NCI-H1930 (cell line): ENCODE measurements around the gene NYNRIN.
"Not testable (repeated sequence)": the region's sequence is repeated elsewhere in the genome, so short reads cannot be mapped to it uniquely, and the experiment has no call there.

Experiments used
- DNase-seq, 2 experiments: peaks; one replicate each; lab custom pipeline; 2025; lab: John Stamatoyannopoulos, UW

NYNRIN gene

DNA sequence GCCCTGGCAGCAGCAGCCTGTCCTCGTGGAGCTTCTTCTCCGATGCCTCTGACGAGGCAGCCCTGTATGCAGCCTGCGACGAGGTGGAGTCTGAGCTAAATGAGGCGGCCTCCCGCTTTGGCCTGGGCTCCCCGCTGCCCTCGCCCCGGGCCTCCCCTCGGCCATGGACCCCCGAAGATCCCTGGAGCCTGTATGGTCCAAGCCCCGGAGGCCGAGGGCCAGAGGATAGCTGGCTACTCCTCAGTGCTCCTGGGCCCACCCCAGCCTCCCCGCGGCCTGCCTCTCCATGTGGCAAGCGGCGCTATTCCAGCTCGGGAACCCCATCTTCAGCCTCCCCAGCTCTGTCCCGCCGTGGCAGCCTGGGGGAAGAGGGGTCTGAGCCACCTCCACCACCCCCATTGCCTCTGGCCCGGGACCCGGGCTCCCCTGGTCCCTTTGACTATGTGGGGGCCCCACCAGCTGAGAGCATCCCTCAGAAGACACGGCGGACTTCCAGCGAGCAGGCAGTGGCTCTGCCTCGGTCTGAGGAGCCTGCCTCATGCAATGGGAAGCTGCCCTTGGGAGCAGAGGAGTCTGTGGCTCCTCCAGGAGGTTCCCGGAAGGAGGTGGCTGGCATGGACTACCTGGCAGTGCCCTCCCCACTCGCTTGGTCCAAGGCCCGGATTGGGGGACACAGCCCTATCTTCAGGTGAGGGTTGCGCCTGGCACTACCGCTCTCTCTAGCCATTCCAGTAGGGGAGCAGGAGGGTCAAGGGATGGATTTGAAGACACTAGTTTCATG lies 28.7 kb upstream of the NYNRIN start:
- DNase-seq, result no peak

GRCh38 chr14:24370748-24371147 lies 28.1 kb upstream of the NYNRIN start:
- no peak for DNase-seq

GRCh38 chr14:24371605-24372004 lies 27.2 kb upstream of the NYNRIN start:
- not testable (repeated sequence) for DNase-seq

- no peak for DNase-seq
Measured at GRCh38 chr14:24372701-24373416, 25.9 kb upstream of the NYNRIN start.

- DNase-seq, result no peak
Measured at GRCh38 chr14:24376448-24377070, 22.2 kb upstream of the NYNRIN start.

DNA sequence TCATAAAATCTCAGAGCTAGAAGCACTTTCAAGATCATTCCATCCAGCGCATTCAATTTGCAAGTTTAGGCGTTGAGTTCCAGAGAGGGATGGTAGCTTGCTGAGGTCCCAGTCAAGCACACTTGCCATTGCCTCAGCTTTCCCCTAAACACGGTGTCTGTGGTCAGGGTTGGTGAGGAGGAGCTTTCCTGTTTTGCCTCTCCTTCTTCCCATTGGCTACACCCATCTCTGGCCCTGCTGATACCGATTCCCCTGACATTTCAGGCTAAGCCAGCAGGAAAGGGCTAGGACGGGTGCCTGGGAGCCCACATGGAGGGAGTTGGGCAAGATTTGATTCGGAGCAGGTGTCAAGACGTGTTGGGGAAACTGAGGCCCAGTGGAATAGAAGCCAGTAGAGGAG lies 21.7 kb upstream of the NYNRIN start:
- no peak for DNase-seq

DNA sequence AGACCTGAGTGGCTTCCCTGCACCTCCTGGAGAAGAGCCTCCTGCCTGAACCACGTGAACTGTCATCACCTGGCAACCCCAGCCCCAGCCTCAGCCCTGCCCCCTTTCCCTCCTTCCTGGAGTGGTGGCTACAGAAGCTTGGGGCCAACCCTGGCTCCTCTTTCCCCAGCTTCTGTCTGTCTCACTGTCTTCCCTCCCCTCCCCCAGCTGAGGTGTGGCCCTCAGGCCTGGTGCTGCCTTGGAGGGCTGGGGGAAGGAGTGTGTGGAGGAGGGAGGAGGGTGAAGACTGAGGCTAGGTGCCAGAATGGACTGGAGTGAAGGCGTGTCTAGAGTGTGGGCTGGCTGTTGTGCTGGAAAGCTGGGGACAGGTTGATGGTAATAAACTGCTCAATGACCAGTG lies 21.1 kb upstream of the NYNRIN start:
- DNase-seq, result no peak

GRCh38 chr14:24378327-24378726 lies 20.5 kb upstream of the NYNRIN start:
- DNase-seq, result no peak

- DNase-seq, result no peak
Measured at GRCh38 chr14:24378981-24379906, 19.6 kb upstream of the NYNRIN start.

GRCh38 chr14:24379907-24380730 lies 18.7 kb upstream of the NYNRIN start:
- no peak for DNase-seq

- DNase-seq, result no peak
Measured at GRCh38 chr14:24381363-24382063, 17.3 kb upstream of the NYNRIN start.

DNA sequence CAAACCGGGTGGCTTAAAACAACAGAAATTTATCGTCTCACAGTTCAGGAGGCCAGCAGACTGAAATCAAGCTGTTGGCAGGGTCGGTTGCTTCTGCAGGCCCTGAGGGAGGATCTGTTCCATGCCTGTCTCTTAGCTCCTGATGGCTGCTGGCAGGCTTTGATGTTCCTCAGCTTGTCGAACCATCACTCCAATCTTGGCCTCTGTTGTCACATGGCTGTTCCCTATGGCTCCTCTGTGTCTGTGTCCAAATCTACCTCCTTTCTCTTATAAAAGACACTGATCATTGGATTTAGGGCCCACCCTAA lies 16.8 kb upstream of the NYNRIN start:
- no peak for DNase-seq

GRCh38 chr14:24384169-24384568 lies 14.6 kb upstream of the NYNRIN start:
- DNase-seq, result no peak

GRCh38 chr14:24385524-24385923 lies 13.3 kb upstream of the NYNRIN start:
- no peak for DNase-seq

GRCh38 chr14:24387009-24387345 lies 11.8 kb upstream of the NYNRIN start:
- no peak for DNase-seq

DNA sequence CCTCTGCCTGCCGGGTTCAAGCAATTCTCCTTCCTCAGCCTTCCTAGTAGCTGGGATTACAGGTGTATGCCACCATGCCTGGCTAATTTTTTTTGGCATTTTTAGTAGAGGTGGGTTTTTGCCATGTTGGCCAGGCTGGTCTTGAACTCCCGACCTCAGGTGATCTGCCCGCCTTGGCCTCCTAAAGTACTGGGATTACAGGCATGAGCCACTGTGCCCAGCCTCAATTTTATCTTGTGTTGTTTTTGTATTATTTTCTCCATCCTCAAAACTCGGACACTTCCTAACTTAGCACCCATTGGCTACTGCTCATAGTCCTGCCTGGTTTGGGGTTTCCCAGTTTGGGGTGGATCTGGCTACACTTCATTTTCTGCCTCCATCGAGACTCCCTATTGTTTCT lies 11.2 kb upstream of the NYNRIN start:
- DNase-seq, result not testable (repeated sequence)

DNA sequence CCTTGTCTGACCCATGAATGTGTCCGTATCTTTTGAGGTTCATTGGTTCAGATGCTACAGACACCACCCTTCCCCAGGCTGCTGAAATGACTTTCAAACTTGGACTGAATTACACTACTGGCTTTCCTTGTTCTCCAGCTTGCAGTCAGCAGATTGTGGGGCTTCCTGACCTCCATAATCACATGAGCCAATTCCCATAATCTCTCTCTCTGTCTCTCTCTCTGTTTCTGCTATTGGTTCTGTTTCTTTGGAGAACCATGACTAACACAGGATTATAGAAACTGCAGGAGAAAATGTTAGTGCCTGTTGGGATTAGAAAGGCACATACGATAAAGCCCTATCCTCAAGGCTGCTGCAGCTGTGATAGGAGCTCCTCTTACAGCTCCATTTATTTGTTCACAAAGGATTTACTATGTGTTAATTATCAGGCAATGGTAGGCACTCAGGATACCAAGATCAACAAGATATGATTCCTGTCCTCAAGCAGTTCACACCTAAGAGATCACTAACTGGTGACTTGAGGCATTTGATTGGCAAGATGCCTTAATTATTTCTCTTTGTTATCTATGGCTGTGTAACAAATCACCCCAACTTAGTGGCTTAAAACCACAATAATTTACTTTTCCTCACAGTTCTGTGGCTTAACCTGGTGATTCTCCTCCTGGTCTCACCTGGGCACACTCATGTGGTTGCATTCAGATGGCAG lies 10.2 kb upstream of the NYNRIN start:
- DNase-seq, result no peak

DNA sequence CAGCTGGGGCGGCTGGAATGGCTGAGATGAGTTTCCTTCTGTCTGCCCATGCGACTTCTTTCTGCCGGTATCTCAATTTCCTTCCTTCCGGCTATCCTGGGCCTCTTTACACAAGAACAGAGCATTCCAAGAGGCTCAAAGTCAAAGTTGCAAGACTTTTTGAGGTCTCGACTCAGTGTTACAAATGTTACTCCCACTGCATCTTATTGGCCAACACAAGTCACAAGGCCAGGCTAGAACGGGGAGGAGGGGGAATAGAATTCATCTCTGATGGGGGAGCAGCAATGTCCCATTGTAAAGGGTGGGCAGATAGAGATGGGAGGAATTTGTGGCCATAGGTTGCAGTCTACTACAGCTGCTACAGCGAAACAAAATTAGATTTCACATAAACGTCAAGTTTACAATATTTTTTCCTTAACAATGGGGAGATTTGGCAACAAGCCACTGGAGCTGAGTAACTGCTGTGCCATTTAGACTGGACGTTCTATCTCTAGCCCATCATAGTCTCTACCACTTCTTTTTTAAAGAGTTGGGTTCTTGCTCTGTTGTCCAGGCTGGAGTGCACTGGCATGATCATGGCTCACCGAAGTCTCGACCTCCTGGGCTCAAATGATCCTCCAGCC lies 9.5 kb upstream of the NYNRIN start:
- DNase-seq, result no peak

DNA sequence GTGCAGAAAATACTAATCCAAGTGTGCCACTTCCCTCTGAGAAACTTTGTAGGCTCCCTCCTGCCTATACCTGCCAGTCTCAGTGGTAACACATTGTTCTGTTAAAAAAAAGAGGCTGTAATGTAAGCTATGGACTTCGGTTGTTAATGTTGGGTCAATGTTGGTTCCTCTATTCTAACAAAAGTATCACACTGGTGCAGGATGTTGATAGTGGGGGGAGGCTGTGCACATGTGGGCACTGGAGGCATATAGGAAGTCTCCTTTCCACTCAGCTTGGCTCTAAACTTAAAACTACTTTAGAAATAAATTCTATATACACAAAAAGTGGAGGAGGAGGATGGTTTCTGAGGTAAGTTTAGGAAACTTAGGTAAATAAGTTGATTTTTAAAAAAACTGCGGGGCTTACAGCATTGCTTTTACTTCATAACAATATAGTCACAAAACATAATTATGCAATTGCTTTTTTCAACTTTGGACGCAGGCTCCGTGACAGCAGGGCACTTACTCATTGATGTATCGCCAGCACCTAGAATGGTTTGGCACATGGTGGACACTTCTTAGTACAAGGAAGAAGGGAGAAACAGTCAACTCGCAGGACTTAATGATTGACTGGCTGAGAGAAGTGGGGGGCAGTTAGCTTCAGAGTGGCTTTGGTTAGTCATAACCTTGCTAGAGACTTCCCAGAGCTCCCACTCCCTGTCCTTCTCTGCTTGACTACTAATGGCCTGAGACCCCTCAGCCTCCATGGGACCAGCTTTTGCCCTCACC lies 7.9 kb upstream of the NYNRIN start:
- DNase-seq, result no peak
